Stimulated activated CD4-positive, alpha-beta T cell treated with anti-CD3 and anti-CD28 coated beads, Interleukin-4, amount 100 ng/mL, for 24 hours (primary cell): Measurements from ENCODE around the gene MCTP1.
A peak's percentile ranks its signal among the peaks of the same experiment; 100 is the strongest.
"Not testable (repeated sequence)": the region's sequence is repeated elsewhere in the genome, so short reads cannot be mapped to it uniquely, and the experiment has no call there.

Experiments used
- DNase-seq: peaks from one replicate; pipeline ENCODE4 v3.0.0-alpha.2; 2020

The MCTP1 gene

GRCh38 chr5:94853120-94853519, 431.8 kb downstream of the MCTP1 start:
- no peak for DNase-seq

GRCh38 chr5:94850960-94851359, 433.9 kb downstream of the MCTP1 start:
- DNase-seq = no peak

- peak; percentile 39 for DNase-seq
Measured at GRCh38 chr5:94849821-94850736, 434.8 kb downstream of the MCTP1 start.

GRCh38 chr5:94849324-94849723, 435.6 kb downstream of the MCTP1 start:
- no peak for DNase-seq

GRCh38 chr5:94847726-94848125, 437.2 kb downstream of the MCTP1 start:
- no peak for DNase-seq

- DNase-seq = no peak
Measured at GRCh38 chr5:94847019-94847418, 437.9 kb downstream of the MCTP1 start.

GRCh38 chr5:94845696-94846095, 439.2 kb downstream of the MCTP1 start:
- DNase-seq = not testable (repeated sequence)

GRCh38 chr5:94841598-94842322, 443.1 kb downstream of the MCTP1 start:
- DNase-seq = no peak

- no peak for DNase-seq
Measured at GRCh38 chr5:94833851-94834250, 451.0 kb downstream of the MCTP1 start.

GRCh38 chr5:94832685-94833084, 452.2 kb downstream of the MCTP1 start:
- DNase-seq = no peak

GRCh38 chr5:94830520-94830919, 454.4 kb downstream of the MCTP1 start:
- no peak for DNase-seq

GRCh38 chr5:94828222-94828621, 456.7 kb downstream of the MCTP1 start:
- DNase-seq = not testable (repeated sequence)

- DNase-seq = no peak
Measured at GRCh38 chr5:94820488-94820887, 464.4 kb downstream of the MCTP1 start.

- DNase-seq = no peak
Measured at GRCh38 chr5:94818904-94819303, 466.0 kb downstream of the MCTP1 start.

- DNase-seq = no peak
Measured at GRCh38 chr5:94815313-94816039, 469.4 kb downstream of the MCTP1 start.

GRCh38 chr5:94812232-94812631, 472.7 kb downstream of the MCTP1 start:
- DNase-seq = no peak

- no peak for DNase-seq
Measured at GRCh38 chr5:94811331-94811730, 473.6 kb downstream of the MCTP1 start.

- DNase-seq = no peak
Measured at GRCh38 chr5:94810877-94811276, 474.0 kb downstream of the MCTP1 start.

GRCh38 chr5:94810281-94810680, 474.6 kb downstream of the MCTP1 start:
- no peak for DNase-seq

GRCh38 chr5:94808497-94808896, 476.4 kb downstream of the MCTP1 start:
- no peak for DNase-seq

- DNase-seq = no peak
Measured at GRCh38 chr5:94807985-94808384, 476.9 kb downstream of the MCTP1 start.

- no peak for DNase-seq
Measured at GRCh38 chr5:94802450-94802849, 482.4 kb downstream of the MCTP1 start.

- no peak for DNase-seq
Measured at GRCh38 chr5:94796586-94796985, 488.3 kb downstream of the MCTP1 start.
